HG02852 (cell line): Measurements from ENCODE around the gene IRF2.
"Not testable (repeated sequence)": the region's sequence is repeated elsewhere in the genome, so short reads cannot be mapped to it uniquely, and the experiment has no call there.

Experiments
- ATAC-seq: cut with Tn5 transposase; IDR thresholded peaks from one replicate; pipeline ENCODE4 v1.9.1; 2021; ENCODE audit warnings: mild to moderate bottlenecking, moderate library complexity; ENCODE audit not compliant: unreplicated experiment

The IRF2 gene

DNA sequence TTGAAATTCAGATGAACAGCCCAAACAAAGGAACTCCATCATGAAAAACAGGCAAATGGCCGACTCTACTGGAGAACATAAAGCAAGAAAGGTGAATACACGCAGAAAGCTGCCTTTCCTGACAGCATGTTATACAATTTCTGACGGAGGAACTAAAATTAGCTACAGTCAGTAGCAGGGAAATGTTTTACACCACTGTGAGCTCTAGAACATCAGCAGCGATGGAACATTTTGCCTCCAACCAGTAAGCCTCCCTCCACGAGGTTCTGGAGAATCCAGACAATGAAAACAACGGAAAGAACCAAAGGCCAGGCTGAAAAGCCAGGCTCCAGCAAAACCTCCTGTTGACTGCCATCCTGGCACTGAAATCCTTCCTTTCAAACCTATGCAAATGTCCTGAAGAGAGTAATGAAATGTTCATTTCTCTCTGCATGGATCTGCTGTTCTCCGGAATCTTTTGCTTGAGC lies 78.9 kb downstream of the IRF2 start:
- ATAC-seq: no peak

- ATAC-seq: no peak
These were observed 81.4 kb downstream of the IRF2 start for GRCh38 chr4:184392748-184393559.

- ATAC-seq: no peak
These were observed 82.0 kb downstream of the IRF2 start for GRCh38 chr4:184392316-184392715.

DNA sequence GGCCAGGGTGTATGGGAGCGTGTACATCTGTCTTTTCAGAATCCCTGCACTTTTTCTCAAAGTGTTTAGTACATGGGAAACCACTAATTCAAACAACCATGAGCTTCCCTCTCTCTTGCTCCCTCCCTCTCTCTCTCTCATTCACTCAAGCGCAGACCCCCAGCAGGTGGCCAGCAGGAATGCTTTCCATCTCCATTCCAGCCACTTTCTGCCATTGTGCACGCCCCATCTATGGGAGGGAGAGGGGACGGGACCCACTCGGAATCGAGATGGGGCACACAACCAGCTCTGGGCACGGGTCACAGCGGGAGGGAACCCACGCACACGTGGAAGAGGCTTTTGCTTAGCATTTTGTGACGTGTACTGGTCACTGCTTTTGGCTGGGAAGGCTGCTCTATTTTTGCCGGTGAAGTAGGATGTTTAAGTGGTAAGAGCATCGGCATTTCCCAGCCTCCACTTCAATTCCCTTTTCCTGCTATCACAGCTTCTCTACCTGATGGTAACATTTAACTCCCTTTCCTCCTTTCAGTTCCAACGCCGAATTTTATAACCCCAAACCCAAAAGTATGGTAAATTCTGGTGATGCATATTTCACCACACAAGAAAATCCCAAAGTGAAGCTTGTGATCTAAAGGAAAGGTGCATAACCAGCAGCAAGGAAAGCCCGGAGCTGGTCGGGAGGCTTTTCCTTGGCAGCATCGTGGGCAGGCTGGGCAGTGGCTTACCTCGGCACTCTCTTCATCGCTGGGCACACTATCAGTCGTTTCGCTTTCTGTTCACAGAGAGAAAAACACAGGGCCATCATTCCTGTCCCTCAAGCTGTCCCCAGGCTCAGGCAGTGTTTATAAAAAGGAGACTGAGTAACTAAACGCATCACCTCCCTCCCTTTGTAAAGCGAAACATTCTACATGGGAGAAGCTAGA lies 84.1 kb downstream of the IRF2 start:
- no peak for ATAC-seq

GRCh38 chr4:184388106-184388505 lies 86.2 kb downstream of the IRF2 start:
- no peak for ATAC-seq

- peak; percentile 39 for ATAC-seq
These were observed 87.0 kb downstream of the IRF2 start for GRCh38 chr4:184387351-184387750.

- no peak for ATAC-seq
These were observed 88.0 kb downstream of the IRF2 start for GRCh38 chr4:184386271-184386781.

DNA sequence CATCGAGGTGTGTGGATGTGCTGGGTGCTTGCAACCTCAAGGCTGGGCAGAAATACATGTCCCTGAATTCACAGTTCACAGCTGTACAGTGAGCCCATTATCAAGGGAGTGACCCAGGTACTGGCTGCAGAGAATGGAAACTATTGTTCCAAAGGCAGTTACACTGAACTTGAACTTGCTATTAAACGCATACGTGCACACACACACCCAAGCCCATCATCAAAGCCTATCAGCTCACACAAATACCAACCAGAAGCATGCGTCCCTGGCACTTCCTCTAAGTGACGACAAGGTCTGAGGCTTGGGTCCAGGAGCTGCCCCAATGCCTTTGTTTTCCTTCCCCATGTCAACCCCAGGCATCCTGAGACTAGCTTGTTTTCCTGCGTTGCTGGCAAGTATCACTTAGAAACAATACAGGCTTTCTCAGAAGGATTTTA lies 88.6 kb downstream of the IRF2 start:
- no peak for ATAC-seq

DNA sequence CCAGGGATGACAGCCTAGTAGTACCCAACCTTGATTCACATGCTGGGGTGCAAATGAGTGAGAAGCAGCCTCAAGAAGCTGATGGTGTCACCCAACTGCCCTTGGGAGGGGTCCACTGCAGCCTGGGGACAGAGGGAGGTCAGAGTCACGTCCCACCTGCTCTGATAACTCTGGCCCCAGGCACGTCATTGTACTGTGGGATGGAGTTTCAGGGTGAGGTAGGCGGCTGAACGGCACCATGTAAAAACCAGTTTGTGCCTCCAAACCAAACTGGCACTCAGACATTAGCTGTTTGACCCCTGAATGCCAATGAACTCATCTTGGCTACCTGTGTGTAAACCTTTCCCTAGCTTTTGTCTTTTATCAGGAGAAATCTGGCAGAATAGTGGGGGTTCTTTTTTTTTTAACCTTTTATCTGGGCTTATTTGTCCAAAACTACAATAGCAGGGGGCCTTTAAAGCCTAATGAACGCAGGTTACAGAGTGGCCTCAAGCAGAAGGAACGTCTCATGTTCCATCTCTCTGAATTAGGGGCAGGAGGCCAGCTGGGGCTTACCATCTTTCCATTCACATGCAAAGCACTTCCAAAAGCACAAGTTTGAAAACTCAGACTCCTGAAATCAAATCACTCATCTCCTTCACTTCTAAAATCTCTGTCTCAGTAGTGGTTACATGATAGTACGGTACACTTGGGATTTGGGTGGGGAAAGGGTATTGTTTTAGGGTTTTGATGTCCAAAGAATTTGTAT lies 89.4 kb downstream of the IRF2 start:
- peak; percentile 26 for ATAC-seq

- peak; percentile 70 for ATAC-seq
These were observed 90.1 kb downstream of the IRF2 start for GRCh38 chr4:184384056-184384809.

DNA sequence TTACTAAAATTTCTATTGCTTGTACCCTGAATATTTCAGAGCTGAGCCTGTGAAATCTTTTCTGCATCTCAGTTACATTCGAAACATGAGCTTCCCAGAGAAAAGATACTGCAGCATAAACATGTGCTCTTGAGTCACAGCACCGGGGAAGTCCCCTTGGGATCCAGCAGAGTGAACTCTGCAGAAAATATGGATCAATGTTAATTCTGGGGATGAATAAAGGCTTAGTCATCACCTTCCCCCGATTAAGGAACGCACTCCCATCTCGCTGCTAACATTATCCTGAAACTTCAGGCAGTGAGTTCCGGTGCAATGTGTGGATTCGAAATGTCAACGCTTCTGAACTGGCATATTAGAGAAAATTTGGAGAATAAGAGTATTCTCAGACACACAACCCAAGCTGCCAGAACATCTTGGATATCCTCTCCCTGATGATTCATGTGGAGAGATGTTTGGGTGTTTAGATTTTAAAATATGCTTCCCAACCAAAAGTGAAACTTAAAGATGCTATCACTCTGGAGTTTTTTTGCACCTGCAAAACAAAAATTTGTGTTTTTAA lies 90.8 kb downstream of the IRF2 start:
- ATAC-seq: no peak

DNA sequence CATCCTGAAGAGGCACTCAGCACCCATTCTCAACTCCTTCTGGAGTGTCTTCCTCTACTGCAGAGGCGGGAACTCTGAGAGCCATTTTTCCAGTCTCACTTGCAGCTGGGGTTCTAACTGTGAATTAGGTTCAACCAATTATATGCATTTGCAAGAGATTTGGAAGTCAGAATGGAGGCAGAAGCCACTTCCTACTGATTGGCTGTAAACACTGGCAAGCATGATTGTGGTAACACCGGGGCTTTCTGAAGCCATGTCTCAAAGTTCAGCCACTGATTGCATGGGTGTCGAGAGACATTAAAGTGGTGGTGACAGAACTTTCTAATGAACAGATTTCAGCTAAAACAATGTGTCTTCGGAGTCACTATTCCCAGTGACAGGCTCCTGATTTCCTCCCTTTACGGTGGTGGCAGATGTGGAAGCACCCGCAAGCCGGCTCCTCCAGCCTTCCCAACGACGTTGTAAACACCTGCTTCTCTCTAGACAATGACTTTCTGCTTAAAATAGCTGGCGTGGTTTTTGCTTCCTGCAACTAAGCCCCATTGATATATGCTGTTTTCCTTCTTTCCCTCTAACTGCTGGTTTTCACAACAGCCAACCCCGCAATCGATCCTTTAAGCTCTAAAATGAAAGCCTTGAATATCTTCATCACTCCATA lies 92.0 kb downstream of the IRF2 start:
- ATAC-seq: peak; percentile 34

- no peak for ATAC-seq
These were observed 93.6 kb downstream of the IRF2 start for GRCh38 chr4:184380707-184381106.

GRCh38 chr4:184380214-184380613 lies 94.1 kb downstream of the IRF2 start:
- ATAC-seq: not testable (repeated sequence)

DNA sequence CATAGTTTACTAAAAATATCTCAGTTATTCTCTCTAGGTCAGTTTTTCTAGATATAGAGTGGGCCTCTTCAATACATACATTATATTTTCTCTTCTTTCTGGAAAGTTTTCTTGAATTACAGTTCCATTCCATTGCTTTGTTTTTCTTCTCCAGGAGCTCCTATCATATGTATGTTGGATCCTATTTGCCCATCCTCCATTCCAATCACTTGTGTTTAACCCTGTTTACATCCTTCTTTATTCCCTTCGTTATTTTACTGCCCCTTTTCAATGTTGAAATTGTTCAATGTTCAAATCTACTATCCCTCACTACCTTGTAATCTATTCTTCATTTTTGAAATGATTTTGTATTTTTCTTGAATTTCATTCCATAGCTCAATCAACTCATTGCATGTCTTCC lies 97.4 kb downstream of the IRF2 start:
- ATAC-seq: no peak

GRCh38 chr4:184376126-184376838 lies 98.1 kb downstream of the IRF2 start:
- ATAC-seq: no peak

DNA sequence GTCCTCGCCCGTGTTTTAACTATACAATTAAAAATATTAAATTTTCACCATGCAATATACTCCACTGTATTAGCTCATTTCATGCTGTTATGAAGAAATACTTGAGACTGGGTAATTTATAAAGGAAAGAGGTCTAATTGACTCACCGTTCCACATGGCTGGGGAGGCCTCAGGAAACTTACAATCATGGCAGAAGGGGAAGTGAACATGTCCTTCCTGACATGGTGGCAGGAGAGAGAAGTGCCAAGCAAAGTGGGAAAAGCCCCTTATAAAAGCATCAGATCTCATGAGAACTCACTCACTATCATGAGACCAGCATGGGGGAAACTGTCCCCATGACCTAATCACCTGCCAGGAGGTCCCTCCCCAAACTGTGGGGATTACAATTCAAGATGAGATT lies 98.7 kb downstream of the IRF2 start:
- ATAC-seq: not testable (repeated sequence)

DNA sequence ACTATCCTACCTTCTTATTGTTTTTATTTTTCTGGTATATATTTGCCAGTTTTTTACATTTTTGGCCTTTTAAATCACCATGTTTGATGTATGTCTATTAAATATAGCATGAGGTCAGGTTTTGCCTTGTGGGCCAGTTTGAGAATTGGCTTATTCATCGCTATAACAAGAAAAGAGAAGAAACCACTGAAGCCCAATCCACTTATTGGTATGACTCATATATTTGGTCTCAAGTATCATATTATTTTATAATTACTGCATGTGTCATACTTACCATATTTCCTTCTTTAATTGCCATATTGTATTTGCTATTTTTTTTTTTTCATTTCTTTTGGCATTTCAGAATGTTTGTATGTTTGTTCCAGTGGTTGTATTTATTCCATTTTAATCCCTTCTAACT lies 99.3 kb downstream of the IRF2 start:
- no peak for ATAC-seq
